Stimulated activated CD4-positive, alpha-beta T cell treated with anti-CD3 and anti-CD28 coated beads, Interleukin-15, amount 100 ng/mL, for 48 hours (primary cell): ENCODE data around the gene PRKX.
"Not testable (repeated sequence)": the region's sequence is repeated elsewhere in the genome, so short reads cannot be mapped to it uniquely, and the experiment has no call there.

Source experiments
- DNase-seq, 2 donors: peaks; one replicate each; pipeline ENCODE4 v3.0.0-alpha.2; 2020; ENCODE audit warnings: low read depth in 2 of 2

PRKX gene

GRCh38 chrX:3713225-3713936 is at the start of gene PRKX:
Gene PRKX (minus strand): TSS chrX:3713649. CDS start chrX:3713253, 396 bp downstream.
- peak in 1 of 2 donors; percentile 67 for DNase-seq

- DNase-seq: no peak
Measured at GRCh38 chrX:3763111-3763510, 49.7 kb upstream of the PRKX start.

- DNase-seq: no peak
Measured at GRCh38 chrX:3757510-3758025, 44.1 kb upstream of the PRKX start.

- DNase-seq: no peak
Measured at GRCh38 chrX:3748052-3748559, 34.7 kb upstream of the PRKX start.

GRCh38 chrX:3743801-3744439 is 30.5 kb upstream of the PRKX start:
- DNase-seq: peak in 1 of 2 donors; percentile 31

GRCh38 chrX:3740946-3741345 is 27.5 kb upstream of the PRKX start:
- DNase-seq: not testable (repeated sequence)

- DNase-seq: no peak
Measured at GRCh38 chrX:3738509-3738908, 25.1 kb upstream of the PRKX start.

- DNase-seq: not testable (repeated sequence)
Measured at GRCh38 chrX:3736536-3736935, 23.1 kb upstream of the PRKX start.

- not testable (repeated sequence) for DNase-seq
Measured at GRCh38 chrX:3735891-3736290, 22.4 kb upstream of the PRKX start.

- DNase-seq: not testable (repeated sequence)
Measured at GRCh38 chrX:3734456-3734855, 21.0 kb upstream of the PRKX start.

- no peak for DNase-seq
Measured at GRCh38 chrX:3733043-3733430, 19.6 kb upstream of the PRKX start.

GRCh38 chrX:3732326-3733042 is 19.0 kb upstream of the PRKX start:
- not testable (repeated sequence) for DNase-seq

GRCh38 chrX:3728454-3728853 is 15.0 kb upstream of the PRKX start:
- no peak for DNase-seq

GRCh38 chrX:3723460-3723859 is 10.0 kb upstream of the PRKX start:
- DNase-seq: not testable (repeated sequence)

- DNase-seq: no peak
Measured at GRCh38 chrX:3717742-3718420, 4.4 kb upstream of the PRKX start.

- no peak for DNase-seq
Measured at GRCh38 chrX:3715921-3716320, 2.5 kb upstream of the PRKX start.

GRCh38 chrX:3714706-3715479 is 1.4 kb upstream of the PRKX start:
- not testable (repeated sequence) for DNase-seq

- no peak for DNase-seq
Measured at GRCh38 chrX:3713937-3714434, 537 bp upstream of the PRKX start.

GRCh38 chrX:3712870-3713224 is 602 bp downstream of the PRKX start:
- DNase-seq: no peak

GRCh38 chrX:3712051-3712869 is 1.2 kb downstream of the PRKX start:
- no peak for DNase-seq
